Measurements from ENCODE around the gene PEAK3. TPM values are rescaled to one million over a fixed set of nuclear protein-coding genes. Genes with fewer than 3 reads are reported as not detected.

Gene PEAK3
- total and polyA plus RNA-seq, 9 of the 15 experiments (the other 6 are each of a cell fraction or from before 2014, with no cell fraction given): 0.07 to 0.40 TPM; not detected in 7

DNA sequence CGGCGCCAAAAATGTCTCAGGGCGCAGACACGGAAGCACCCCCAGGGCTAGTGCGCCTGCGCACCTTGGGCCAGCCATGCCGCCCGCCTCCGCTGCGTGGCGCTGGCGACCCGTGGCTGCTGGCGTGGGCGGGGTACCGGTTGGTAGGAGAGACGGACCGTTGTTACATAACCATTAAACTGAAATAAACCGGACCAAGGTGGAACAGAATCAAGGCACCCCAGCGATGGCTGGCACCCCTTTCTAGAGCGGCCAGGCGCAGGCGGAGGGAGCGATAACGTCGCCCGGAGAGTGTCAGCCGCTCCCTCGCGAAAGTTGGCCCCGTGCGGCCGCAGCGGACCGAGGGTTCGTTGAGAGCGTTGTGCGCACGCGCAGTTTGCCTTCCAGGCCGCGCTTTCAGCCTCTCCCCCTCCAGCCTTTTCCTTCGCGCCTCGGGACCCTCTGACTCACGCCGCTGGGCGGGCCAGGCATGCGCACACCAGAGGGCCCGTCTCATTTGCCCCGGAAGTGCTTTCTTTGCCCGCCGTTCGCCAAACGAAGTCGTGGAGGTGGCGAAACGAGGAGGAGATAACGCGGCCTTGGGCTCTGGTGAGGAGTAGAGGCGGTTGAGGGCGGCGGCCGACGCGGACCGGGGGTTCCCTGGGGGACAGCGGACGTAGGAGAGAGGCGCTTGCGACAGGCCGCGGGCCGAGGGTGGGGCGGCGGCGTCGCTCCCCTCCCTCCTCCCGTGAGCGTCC is 45.5 kb downstream of the PEAK3 start, which contains the start of the genes PLEKHJ1 and SF3A2 (continued):
- TF ChIP-seq, protein P1, sequence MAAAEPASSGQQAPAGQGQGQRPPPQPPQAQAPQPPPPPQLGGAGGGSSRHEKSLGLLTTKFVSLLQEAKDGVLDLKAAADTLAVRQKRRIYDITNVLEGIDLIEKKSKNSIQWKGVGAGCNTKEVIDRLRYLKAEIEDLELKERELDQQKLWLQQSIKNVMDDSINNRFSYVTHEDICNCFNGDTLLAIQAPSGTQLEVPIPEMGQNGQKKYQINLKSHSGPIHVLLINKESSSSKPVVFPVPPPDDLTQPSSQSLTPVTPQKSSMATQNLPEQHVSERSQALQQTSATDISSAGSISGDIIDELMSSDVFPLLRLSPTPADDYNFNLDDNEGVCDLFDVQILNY (CRISPR knock-in tag; IDR thresholded peaks at IDR 0.05): peak; percentile 52; the same call in 1 of the 2 replicates
- TF ChIP-seq POLR3G (IDR thresholded peaks at IDR 0.05; ENCODE audit: extremely low read depth, insufficient read length, insufficient replicate concordance): no peak
- no peak for TF ChIP-seq ZBTB5 (IDR thresholded peaks at IDR 0.05)
- peak; percentile 77 for TF ChIP-seq NFRKB (IDR thresholded peaks at IDR 0.05; ENCODE audit: low read depth)
- no peak for TF ChIP-seq CBX2 (IDR thresholded peaks at IDR 0.05; ENCODE audit: insufficient read depth, low read length, poor library complexity, severe bottlenecking)
- TF ChIP-seq KDM5B (IDR thresholded peaks at IDR 0.05; ENCODE audit: insufficient replicate concordance, low read depth, low read length): peak; percentile 27
- TF ChIP-seq, protein P2, sequence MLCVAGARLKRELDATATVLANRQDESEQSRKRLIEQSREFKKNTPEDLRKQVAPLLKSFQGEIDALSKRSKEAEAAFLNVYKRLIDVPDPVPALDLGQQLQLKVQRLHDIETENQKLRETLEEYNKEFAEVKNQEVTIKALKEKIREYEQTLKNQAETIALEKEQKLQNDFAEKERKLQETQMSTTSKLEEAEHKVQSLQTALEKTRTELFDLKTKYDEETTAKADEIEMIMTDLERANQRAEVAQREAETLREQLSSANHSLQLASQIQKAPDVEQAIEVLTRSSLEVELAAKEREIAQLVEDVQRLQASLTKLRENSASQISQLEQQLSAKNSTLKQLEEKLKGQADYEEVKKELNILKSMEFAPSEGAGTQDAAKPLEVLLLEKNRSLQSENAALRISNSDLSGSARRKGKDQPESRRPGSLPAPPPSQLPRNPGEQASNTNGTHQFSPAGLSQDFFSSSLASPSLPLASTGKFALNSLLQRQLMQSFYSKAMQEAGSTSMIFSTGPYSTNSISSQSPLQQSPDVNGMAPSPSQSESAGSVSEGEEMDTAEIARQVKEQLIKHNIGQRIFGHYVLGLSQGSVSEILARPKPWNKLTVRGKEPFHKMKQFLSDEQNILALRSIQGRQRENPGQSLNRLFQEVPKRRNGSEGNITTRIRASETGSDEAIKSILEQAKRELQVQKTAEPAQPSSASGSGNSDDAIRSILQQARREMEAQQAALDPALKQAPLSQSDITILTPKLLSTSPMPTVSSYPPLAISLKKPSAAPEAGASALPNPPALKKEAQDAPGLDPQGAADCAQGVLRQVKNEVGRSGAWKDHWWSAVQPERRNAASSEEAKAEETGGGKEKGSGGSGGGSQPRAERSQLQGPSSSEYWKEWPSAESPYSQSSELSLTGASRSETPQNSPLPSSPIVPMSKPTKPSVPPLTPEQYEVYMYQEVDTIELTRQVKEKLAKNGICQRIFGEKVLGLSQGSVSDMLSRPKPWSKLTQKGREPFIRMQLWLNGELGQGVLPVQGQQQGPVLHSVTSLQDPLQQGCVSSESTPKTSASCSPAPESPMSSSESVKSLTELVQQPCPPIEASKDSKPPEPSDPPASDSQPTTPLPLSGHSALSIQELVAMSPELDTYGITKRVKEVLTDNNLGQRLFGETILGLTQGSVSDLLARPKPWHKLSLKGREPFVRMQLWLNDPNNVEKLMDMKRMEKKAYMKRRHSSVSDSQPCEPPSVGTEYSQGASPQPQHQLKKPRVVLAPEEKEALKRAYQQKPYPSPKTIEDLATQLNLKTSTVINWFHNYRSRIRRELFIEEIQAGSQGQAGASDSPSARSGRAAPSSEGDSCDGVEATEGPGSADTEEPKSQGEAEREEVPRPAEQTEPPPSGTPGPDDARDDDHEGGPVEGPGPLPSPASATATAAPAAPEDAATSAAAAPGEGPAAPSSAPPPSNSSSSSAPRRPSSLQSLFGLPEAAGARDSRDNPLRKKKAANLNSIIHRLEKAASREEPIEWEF (CRISPR knock-in tag; IDR thresholded peaks at IDR 0.05): peak; percentile 46; the same call in 1 of the 2 replicates
- TF ChIP-seq RUNX1 (IDR thresholded peaks at IDR 0.05; ENCODE audit: low read depth): no peak
- TF ChIP-seq TCF7L2 (IDR thresholded peaks at IDR 0.05; ENCODE audit: low read depth, low read length): no peak
- TF ChIP-seq, protein P3, sequence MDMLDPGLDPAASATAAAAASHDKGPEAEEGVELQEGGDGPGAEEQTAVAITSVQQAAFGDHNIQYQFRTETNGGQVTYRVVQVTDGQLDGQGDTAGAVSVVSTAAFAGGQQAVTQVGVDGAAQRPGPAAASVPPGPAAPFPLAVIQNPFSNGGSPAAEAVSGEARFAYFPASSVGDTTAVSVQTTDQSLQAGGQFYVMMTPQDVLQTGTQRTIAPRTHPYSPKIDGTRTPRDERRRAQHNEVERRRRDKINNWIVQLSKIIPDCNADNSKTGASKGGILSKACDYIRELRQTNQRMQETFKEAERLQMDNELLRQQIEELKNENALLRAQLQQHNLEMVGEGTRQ (CRISPR knock-in tag; IDR thresholded peaks at IDR 0.05): no peak; the same call in 1 of the 2 replicates
- TF ChIP-seq ZBTB8A (IDR thresholded peaks at IDR 0.05; ENCODE audit: partially characterized antibody): no peak
- no peak for TF ChIP-seq TAF15 (IDR thresholded peaks at IDR 0.05; ENCODE audit: low read depth, low read length)
- TF ChIP-seq ZBTB17 (CRISPR knock-in tag; IDR thresholded peaks at IDR 0.05): no peak
- peak; percentile 98 to 100 for TF ChIP-seq RAD21 (CRISPR knock-in tag; conservative IDR thresholded peaks at IDR 0.05 in 1 of 2, IDR thresholded peaks at IDR 0.05 in 1 of 2)
- TF ChIP-seq, protein P4, sequence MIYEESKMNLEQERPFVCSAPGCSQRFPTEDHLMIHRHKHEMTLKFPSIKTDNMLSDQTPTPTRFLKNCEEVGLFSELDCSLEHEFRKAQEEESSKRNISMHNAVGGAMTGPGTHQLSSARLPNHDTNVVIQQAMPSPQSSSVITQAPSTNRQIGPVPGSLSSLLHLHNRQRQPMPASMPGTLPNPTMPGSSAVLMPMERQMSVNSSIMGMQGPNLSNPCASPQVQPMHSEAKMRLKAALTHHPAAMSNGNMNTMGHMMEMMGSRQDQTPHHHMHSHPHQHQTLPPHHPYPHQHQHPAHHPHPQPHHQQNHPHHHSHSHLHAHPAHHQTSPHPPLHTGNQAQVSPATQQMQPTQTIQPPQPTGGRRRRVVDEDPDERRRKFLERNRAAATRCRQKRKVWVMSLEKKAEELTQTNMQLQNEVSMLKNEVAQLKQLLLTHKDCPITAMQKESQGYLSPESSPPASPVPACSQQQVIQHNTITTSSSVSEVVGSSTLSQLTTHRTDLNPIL (CRISPR knock-in tag; IDR thresholded peaks at IDR 0.05): no peak
- TF ChIP-seq POLR2AphosphoS2 (IDR thresholded peaks at IDR 0.05; ENCODE audit: low read length): no peak
